ENCODE results near the gene HOXB4. TPM values are rescaled to one million over a fixed set of nuclear protein-coding genes. Genes with fewer than 3 reads are reported as not detected.

Gene HOXB4
- total RNA-seq, 4 donors from 2014 or later = 3.5 to 8.3 (median 5.0) TPM

DNA sequence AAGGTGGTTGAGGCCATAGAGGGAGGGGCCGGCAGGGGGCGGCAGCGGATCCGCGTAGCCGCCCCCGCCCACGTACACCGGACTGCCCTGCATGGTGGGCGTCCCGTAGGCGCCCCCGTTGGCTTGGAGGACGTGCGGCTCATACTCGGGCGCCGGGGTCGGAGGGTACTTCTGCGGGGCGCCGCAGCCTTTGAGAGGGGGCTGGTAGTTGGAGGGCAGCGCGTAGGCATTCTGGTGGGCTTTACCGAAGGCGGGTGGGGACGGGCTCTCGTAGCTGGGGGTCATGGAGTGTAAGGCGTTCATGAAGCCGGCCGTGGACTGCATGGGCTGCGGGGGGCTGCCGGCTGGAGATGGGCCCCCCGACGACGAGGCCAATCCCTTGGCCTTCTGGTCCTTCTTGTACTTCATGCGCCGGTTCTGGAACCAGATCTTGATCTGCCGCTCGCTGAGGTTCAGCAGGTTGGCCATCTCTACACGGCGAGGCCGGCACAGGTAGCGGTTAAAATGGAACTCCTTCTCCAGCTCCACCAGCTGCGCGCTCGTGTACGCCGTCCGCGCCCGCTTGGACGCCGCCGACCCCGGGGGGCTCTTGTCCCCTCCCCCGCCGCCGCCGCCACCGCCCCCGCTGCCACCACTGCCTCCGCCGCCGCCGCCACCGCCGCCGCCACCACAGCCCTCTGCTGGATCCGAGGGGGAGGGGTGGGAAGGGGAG lies 27.5 kb downstream of the HOXB4 start:
- Histone ChIP-seq H3K4me1 (peaks cover 32 to 97% (median 97%) of the 10 kb centered on the region in 4 donors), H3K27me3 (no peaks in the 10 kb centered on the region), H3K9me3 (no peaks in the 10 kb centered on the region), H3K36me3 (peaks cover 4 to 29% (median 23%) of the 10 kb centered on the region in 4 donors), H3K27ac (replicated peaks in 1 of 4) (peak overlapping the region; percentile 91 to 97 (median 96)), H3K4me3 (peak overlapping the region; percentile 36 to 57 (median 40))
- intact Hi-C loops (cut with DNase I) = no loop called here
- WGBS = 67% methylated on average over 61 of the region's 70 CpGs
- no peak for TF ChIP-seq POLR2AphosphoS5 (IDR thresholded peaks at IDR 0.05)
- TF ChIP-seq, protein P1, sequence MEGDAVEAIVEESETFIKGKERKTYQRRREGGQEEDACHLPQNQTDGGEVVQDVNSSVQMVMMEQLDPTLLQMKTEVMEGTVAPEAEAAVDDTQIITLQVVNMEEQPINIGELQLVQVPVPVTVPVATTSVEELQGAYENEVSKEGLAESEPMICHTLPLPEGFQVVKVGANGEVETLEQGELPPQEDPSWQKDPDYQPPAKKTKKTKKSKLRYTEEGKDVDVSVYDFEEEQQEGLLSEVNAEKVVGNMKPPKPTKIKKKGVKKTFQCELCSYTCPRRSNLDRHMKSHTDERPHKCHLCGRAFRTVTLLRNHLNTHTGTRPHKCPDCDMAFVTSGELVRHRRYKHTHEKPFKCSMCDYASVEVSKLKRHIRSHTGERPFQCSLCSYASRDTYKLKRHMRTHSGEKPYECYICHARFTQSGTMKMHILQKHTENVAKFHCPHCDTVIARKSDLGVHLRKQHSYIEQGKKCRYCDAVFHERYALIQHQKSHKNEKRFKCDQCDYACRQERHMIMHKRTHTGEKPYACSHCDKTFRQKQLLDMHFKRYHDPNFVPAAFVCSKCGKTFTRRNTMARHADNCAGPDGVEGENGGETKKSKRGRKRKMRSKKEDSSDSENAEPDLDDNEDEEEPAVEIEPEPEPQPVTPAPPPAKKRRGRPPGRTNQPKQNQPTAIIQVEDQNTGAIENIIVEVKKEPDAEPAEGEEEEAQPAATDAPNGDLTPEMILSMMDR (IDR thresholded peaks at IDR 0.05) = peak in 1 of 3 experiments; percentile 29
- no peak for DNase-seq (ENCODE audit: extremely low spot score)

DNA sequence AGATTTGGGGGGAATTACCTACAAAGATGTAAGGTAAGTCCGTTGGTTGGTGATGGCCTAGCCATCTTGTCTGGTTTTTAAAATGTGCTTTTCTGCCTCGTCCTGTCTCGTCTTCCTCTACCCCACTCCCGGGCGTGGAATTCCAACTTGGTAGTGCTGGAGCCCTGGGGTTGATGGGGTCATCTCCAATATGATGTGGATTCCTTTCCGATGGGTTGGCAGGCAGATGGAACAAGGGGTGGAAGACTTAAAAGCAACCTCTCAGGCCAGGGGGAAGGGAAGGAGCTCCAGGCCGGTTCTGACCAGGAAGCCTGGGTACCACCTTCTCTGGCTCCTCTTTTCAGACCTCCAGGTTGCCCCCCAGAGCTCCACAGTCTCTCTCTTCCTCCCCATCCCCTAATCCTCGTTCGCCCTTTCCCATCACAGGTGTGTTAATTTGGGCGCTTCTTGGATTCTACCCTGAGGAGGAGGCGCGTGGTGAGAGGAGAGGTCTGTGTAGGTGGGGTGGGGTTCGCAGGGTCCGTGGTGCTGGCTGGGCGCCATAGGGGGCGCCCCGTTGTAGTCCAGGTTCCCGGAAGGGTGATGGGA lies 28.1 kb downstream of the HOXB4 start:
- Histone ChIP-seq H3K27ac (replicated peaks in 1 of 4) (peak overlapping the region; percentile 91 to 97 (median 96)), H3K4me3 (peak overlapping the region; percentile 36 to 57 (median 40)), H3K36me3 (peaks cover 4 to 29% (median 23%) of the 10 kb centered on the region in 4 donors), H3K4me1 (peaks cover 38 to 100% (median 100%) of the 10 kb centered on the region in 4 donors), H3K9me3 (no peaks in the 10 kb centered on the region), H3K27me3 (no peaks in the 10 kb centered on the region)
- WGBS = 67% methylated on average over 18 of the region's 18 CpGs
- DNase-seq (ENCODE audit: extremely low spot score) = no peak
- intact Hi-C loops (cut with DNase I) = no loop called here
- TF ChIP-seq POLR2AphosphoS5 (IDR thresholded peaks at IDR 0.05) = no peak
- TF ChIP-seq POLR2A (IDR thresholded peaks at IDR 0.05; ENCODE audit: low read depth) = no peak
- TF ChIP-seq, protein P1 (IDR thresholded peaks at IDR 0.05) = no peak
- no peak for TF ChIP-seq EP300 (IDR thresholded peaks at IDR 0.05)

DNA sequence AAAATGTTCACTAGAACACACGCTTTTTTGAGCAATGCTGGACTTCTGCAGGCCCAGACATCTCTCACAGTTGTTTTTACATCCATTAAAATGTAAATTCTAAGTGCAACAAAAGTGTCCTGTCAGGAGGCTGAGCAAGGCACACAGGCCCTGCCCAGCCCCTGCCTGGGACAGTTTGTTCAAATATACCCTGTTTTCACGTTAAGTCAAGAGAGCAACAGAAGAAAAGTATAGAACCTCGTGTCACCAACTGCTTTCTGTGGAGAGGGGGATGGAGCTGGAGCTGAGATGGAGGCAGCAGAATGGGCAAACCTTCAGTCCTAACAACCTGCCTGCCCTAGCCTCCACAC lies 28.9 kb downstream of the HOXB4 start:
- 39% methylated on average over 3 of the region's 3 CpGs for WGBS
- peaks cover 4 to 26% (median 23%) of the 10 kb centered on the region in 4 donors for H3K36me3 ChIP-seq
- H3K9me3 ChIP-seq = no peaks in the 10 kb centered on the region
- DNase-seq (ENCODE audit: extremely low spot score) = no peak
- H3K4me1 ChIP-seq = peaks cover 36 to 97% (median 96%) of the 10 kb centered on the region in 4 donors
- H3K27me3 ChIP-seq = no peaks in the 10 kb centered on the region
- H3K4me3 ChIP-seq = no peak overlapping the region
- intact Hi-C loops (cut with DNase I) = no loop called here
- peak overlapping the region; percentile 91 to 97 (median 96) for H3K27ac ChIP-seq (replicated peaks in 1 of 4)
- no peak for TF ChIP-seq EP300 (IDR thresholded peaks at IDR 0.05)
- peak in 1 of 2 donors; percentile 30 for TF ChIP-seq POLR2AphosphoS5 (IDR thresholded peaks at IDR 0.05)
- TF ChIP-seq, protein P1 (IDR thresholded peaks at IDR 0.05) = no peak

DNA sequence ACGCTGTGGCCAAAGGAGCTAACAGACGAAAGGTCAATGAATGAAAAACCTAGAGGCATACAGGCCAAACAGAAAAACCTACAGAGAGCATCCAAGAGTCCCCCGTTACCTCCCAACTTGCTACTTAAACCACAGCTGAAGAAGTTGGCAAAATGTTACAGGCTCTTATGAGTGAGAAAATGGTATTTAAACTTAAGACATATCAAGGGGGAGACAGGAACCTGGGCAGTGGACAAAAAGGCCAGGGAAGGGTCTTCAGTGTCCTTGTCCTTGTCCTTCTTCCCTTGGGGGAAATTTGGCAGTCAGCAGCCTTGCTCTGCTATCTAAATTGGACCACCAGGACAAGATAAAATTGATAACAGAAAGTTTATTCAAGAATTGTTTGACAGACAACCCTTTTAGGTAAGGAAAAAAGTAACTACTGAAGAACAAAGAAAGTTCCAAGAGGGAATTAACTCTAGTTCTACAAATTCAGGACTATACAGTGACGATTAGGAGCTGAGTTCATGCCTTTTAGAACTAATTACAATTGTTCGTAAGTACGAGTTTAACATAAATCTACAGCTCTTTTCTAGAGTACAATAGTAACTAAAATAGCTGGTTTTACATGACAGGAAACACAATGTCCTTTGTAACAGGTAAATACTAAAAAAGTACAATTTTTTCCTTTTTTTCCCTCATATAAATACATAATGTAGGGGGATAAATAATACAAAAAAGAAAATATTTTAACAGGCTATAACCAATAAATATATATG lies 29.4 kb downstream of the HOXB4 start:
- Histone ChIP-seq H3K4me1 (peaks cover 34 to 91% (median 91%) of the 10 kb centered on the region in 4 donors), H3K9me3 (no peaks in the 10 kb centered on the region), H3K4me3 (peak overlapping the region; percentile 30 to 43 (median 40)), H3K27ac (replicated peaks in 1 of 4) (peak overlapping the region; percentile 91 to 97 (median 96)), H3K27me3 (no peaks in the 10 kb centered on the region), H3K36me3 (peaks cover 4 to 26% (median 22%) of the 10 kb centered on the region in 4 donors)
- WGBS = 30% methylated on average over 6 of the region's 6 CpGs
- DNase-seq (ENCODE audit: extremely low spot score) = no peak
- intact Hi-C loops (cut with DNase I) = no loop called here
- TF ChIP-seq POLR2A (IDR thresholded peaks at IDR 0.05; ENCODE audit: low read depth) (no peak), POLR2AphosphoS5 (IDR thresholded peaks at IDR 0.05) (no peak), EP300 (IDR thresholded peaks at IDR 0.05) (no peak)
- TF ChIP-seq, protein P1 (IDR thresholded peaks at IDR 0.05) = no peak

All from esophagus muscularis mucosa (tissue), 4 donors.